Measurements from ENCODE around the gene IFNLR1. TPM values are rescaled to one million over a fixed set of nuclear protein-coding genes. Genes with fewer than 3 reads are reported as not detected.
A peak's percentile ranks its signal among the peaks of the same experiment; 100 is the strongest.

The IFNLR1 gene
- total RNA-seq, 1 donor from 2014 or later, result 5.6 TPM

- intact Hi-C loops (cut with micrococcal nuclease), result no loop called here
- Mint-ChIP-seq H3K27me3 (peaks cover 3% of the 10 kb centered on the region), H3K4me3 (no peak overlapping the region), H3K36me3 (ENCODE audit: low read depth) (peaks cover 3% of the 10 kb centered on the region), H3K4me1 (no peaks in the 10 kb centered on the region), H3K9me3 (no peaks in the 10 kb centered on the region), H3K27ac (no peak overlapping the region)
- DNase-seq, result no peak
These were observed 29.1 kb downstream of the IFNLR1 start for GRCh38 chr1:24157918-24158481.

DNA sequence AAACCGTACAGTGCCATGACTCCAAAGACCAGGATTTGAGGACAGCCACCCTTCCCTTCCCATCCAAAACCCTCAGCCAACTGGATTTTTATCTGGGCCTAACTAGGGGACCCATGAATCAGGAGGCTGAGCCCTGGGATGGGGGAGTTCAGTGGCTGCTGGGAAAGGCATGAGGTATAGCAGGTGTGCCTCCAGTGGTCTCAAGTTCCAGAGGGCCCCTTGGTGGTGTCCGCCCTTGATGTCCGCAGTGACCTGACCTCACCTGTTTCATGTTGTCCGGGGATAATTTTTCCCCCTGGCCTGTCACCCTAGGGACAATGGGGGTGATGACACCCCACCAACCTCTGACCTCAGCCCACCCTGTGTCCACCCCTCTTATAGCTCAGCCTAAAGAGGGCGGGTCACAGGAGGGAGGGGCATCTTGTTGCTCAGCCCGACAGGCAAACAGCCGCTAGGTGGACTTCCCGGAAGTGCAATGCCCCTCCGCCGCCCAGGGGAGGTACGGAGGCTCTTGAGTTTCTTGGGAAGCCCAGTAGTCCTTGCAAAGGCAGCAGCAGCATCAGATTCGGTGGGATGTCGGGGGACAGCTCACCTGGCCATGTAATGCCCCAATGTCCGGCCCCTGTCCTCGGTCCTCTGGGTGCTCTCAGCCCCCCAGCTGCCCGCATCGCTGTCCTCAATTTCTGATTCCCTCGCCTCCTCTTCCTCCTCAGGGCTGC, 30.4 kb downstream of the IFNLR1 start:
- no peaks in the 10 kb centered on the region for H3K4me1 Mint-ChIP-seq
- H3K9me3 Mint-ChIP-seq, result no peaks in the 10 kb centered on the region
- no peak overlapping the region for H3K27ac Mint-ChIP-seq
- H3K4me3 Mint-ChIP-seq, result no peak overlapping the region
- intact Hi-C loops (cut with micrococcal nuclease), result no loop called here
- DNase-seq, result no peak
- H3K36me3 Mint-ChIP-seq (ENCODE audit: low read depth), result peaks cover 3% of the 10 kb centered on the region
- peaks cover 11% of the 10 kb centered on the region for H3K27me3 Mint-ChIP-seq

DNA sequence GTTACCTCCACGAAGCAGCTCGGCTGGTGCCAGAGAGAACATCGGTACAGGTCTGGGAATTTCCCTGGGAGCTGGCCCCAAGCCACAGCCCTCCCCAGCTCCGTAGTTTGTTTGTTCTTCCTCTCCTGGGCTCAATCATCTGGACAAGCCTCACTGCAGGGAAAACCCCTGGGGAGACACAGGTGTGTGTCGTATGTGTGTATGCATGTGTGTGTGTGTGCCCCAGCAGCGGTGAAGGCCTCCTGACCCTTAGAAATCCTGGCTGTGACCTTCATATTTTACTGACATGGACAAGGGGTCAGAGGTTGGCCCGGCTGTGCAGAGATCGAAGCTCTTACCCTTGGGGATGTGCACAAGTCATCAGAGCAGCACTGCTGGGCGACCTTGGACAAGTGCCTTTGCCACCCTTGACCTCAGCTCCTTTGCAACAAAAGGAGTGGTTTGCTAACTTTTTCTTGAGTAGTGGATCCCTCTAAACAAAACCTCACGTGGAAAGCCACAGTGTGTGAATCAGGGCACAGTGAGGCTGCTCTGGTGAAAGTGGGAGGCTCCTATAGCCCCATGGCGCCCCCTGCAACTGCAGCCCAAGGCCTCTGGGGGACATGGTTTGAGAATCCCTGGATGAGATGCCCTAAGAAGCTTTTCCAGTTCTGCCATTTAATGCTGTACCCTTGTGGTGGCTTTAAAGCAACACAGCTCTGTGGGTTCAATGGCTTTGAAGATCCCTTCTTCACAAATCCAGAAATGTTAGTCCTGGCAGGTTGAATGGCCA, 31.9 kb downstream of the IFNLR1 start:
- no peak overlapping the region for H3K27ac Mint-ChIP-seq
- intact Hi-C loops (cut with micrococcal nuclease), result no loop called here
- peaks cover 3% of the 10 kb centered on the region for H3K36me3 Mint-ChIP-seq (ENCODE audit: low read depth)
- H3K4me3 Mint-ChIP-seq, result no peak overlapping the region
- peaks cover 25% of the 10 kb centered on the region for H3K27me3 Mint-ChIP-seq
- no peaks in the 10 kb centered on the region for H3K9me3 Mint-ChIP-seq
- no peak for DNase-seq
- peaks cover 10% of the 10 kb centered on the region for H3K4me1 Mint-ChIP-seq

DNA sequence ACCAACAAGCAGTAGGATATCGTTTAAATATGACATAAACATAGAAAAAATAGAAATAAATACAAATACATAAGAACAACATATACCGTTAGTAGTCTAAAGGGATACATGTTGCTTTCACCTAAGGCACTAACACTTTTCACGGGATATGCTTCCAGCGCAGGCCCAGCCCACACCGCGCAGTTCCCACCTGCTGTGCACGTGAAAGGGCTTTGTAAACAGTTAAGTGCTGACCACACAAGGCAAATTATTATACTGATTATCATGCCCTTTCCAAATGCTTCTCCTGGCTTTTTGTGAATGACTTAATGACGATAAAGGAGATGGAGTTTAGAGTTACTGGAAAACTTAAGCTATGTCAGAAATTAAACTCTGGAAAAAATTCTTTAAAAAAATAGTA, 32.9 kb downstream of the IFNLR1 start:
- H3K9me3 Mint-ChIP-seq, result no peaks in the 10 kb centered on the region
- H3K27ac Mint-ChIP-seq, result no peak overlapping the region
- intact Hi-C loops (cut with micrococcal nuclease), result no loop called here
- H3K27me3 Mint-ChIP-seq, result peaks cover 29% of the 10 kb centered on the region
- no peak overlapping the region for H3K4me3 Mint-ChIP-seq
- peaks cover 2% of the 10 kb centered on the region for H3K36me3 Mint-ChIP-seq (ENCODE audit: low read depth)
- no peak for DNase-seq
- peaks cover 15% of the 10 kb centered on the region for H3K4me1 Mint-ChIP-seq

GRCh38 chr1:24152631-24153494, 34.2 kb downstream of the IFNLR1 start:
- H3K9me3 Mint-ChIP-seq, result no peaks in the 10 kb centered on the region

DNA sequence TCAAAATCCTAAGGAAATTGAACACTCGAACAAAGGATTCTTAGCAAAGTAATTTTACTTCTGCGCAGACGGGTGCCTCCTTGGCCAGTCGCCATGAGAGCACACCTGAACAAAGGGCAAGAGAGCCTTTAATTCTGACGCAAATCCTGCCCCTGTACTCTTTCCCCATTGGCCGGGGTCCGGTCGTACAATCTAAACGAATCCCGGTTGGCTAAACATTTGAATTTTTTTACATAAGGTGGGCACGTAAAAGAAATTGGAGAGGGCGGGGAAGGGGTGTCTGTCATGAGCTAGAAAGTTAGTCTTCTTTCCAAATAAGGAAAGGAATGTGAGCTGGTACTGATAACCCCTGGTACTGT, 35.9 kb downstream of the IFNLR1 start:
- Mint-ChIP-seq H3K9me3 (no peaks in the 10 kb centered on the region), H3K36me3 (ENCODE audit: low read depth) (no peaks in the 10 kb centered on the region), H3K27ac (no peak overlapping the region), H3K4me3 (peak overlapping the region; percentile 74), H3K27me3 (peaks cover 35% of the 10 kb centered on the region), H3K4me1 (peaks cover 15% of the 10 kb centered on the region)
- intact Hi-C loops (cut with micrococcal nuclease), result loop anchor here (2.0 kb wide), 3 partner anchors 42 to 484 kb away; no protein-coding TSS in a partner anchor
- no peak for DNase-seq

More at GRCh38 chr1:24152631-24153494, 34.2 kb downstream of the IFNLR1 start:
- DNase-seq, result no peak
- Mint-ChIP-seq H3K36me3 (ENCODE audit: low read depth) (peaks cover 2% of the 10 kb centered on the region), H3K27ac (no peak overlapping the region), H3K4me3 (no peak overlapping the region), H3K27me3 (peaks cover 31% of the 10 kb centered on the region), H3K4me1 (peaks cover 15% of the 10 kb centered on the region)
- intact Hi-C loops (cut with micrococcal nuclease), result no loop called here

GRCh38 chr1:24150234-24151174, 36.6 kb downstream of the IFNLR1 start:
- peak; percentile 97 for DNase-seq
- H3K27me3 Mint-ChIP-seq, result peaks cover 35% of the 10 kb centered on the region
- H3K4me3 Mint-ChIP-seq, result peak overlapping the region; percentile 74
- intact Hi-C loops (cut with micrococcal nuclease), result loop anchor here (1.0 to 2.0 kb wide), 4 partner anchors 42 to 484 kb away; no protein-coding TSS in a partner anchor
- H3K4me1 Mint-ChIP-seq, result peaks cover 15% of the 10 kb centered on the region
- H3K9me3 Mint-ChIP-seq, result no peaks in the 10 kb centered on the region
- H3K27ac Mint-ChIP-seq, result peak overlapping the region; percentile 65
- H3K36me3 Mint-ChIP-seq (ENCODE audit: low read depth), result no peaks in the 10 kb centered on the region

GRCh38 chr1:24149866-24150233, 37.2 kb downstream of the IFNLR1 start:
- Mint-ChIP-seq H3K4me1 (peaks cover 15% of the 10 kb centered on the region), H3K36me3 (ENCODE audit: low read depth) (no peaks in the 10 kb centered on the region), H3K27ac (no peak overlapping the region), H3K4me3 (peak overlapping the region; percentile 74), H3K27me3 (peaks cover 35% of the 10 kb centered on the region), H3K9me3 (no peaks in the 10 kb centered on the region)
- intact Hi-C loops (cut with micrococcal nuclease), result loop anchor here (1.0 to 2.0 kb wide), 4 partner anchors 43 to 485 kb away; no protein-coding TSS in a partner anchor
- DNase-seq, result peak; percentile 63

GRCh38 chr1:24147816-24148215, 39.3 kb downstream of the IFNLR1 start:
- H3K27me3 Mint-ChIP-seq, result peaks cover 37% of the 10 kb centered on the region
- H3K36me3 Mint-ChIP-seq (ENCODE audit: low read depth), result no peaks in the 10 kb centered on the region
- H3K4me3 Mint-ChIP-seq, result no peak overlapping the region

DNA sequence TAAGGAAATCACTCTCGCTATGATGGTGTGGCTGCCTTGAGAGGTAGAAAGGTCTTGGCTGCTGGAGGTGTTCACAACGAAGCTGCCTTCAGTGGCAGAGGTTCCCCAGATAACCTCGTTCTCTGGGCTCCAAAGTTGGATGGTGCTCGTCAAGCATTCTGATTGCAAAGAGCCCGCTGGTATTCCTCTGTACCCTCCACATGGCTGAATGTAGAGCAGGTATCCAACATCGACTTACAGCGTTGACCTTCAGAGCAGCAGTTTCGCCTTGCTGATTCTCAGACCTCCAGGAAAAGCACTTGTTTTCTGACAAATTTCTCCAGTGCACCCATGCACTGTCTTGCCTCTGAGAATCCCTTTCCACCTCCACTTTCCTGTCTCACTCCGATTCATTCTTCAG, 39.9 kb downstream of the IFNLR1 start:
- Mint-ChIP-seq H3K36me3 (ENCODE audit: low read depth) (no peaks in the 10 kb centered on the region), H3K4me1 (peaks cover 15% of the 10 kb centered on the region), H3K9me3 (no peaks in the 10 kb centered on the region), H3K27me3 (peaks cover 34% of the 10 kb centered on the region), H3K4me3 (no peak overlapping the region), H3K27ac (no peak overlapping the region)
- no peak for DNase-seq
- intact Hi-C loops (cut with micrococcal nuclease), result no loop called here

More at GRCh38 chr1:24147816-24148215, 39.3 kb downstream of the IFNLR1 start:
- no peak for DNase-seq
- peaks cover 15% of the 10 kb centered on the region for H3K4me1 Mint-ChIP-seq
- H3K9me3 Mint-ChIP-seq, result no peaks in the 10 kb centered on the region
- intact Hi-C loops (cut with micrococcal nuclease), result no loop called here
- no peak overlapping the region for H3K27ac Mint-ChIP-seq

- Mint-ChIP-seq H3K27me3 (peaks cover 9% of the 10 kb centered on the region), H3K4me3 (no peak within 1 kb of the TSS), H3K36me3 (ENCODE audit: low read depth) (no peaks in the 10 kb centered on the region), H3K4me1 (peaks cover 3% of the 10 kb centered on the region), H3K9me3 (no peaks in the 10 kb centered on the region), H3K27ac (no peak within 1 kb of the TSS)
- intact Hi-C loops (cut with micrococcal nuclease), result no loop called here
- DNase-seq, result no peak
These were observed 44.2 kb downstream of the IFNLR1 start, which contains the start of gene IL22RA1 for GRCh38 chr1:24142546-24143534. Gene IL22RA1 (minus strand): TSS chr1:24143140. CDS start chr1:24143082, 58 bp downstream.

Measured in activated CD4-positive, alpha-beta T cell treated with anti-CD3 and anti-CD28 coated beads, Interleukin-2, amount 10 ng/mL, durations not matched to agents 24 days and 14 days (primary cell).